SK-N-SH (cell line): Measurements from ENCODE around the gene KCNJ10. TPM values are rescaled to one million over a fixed set of nuclear protein-coding genes. Genes with fewer than 3 reads are reported as not detected.

Source experiments
- CTCF ChIA-PET: fragments of 300-600, 350-600 bp; formaldehyde crosslinking; extraction: SDS; loops from one replicate; lab custom pipeline; 2021; lab: Yijun Ruan, JAX
- POLR2A ChIA-PET: fragments of 350-600 bp; sonication (Branson Sonifier 250); formaldehyde crosslinking; extraction: SDS; loops from one replicate; lab custom pipeline; 2020; ENCODE audit warnings: antibody characterized with exemption, inconsistent platforms; lab: Yijun Ruan, JAX
- DNase-seq: peaks from one replicate; pipeline ENCODE4 v3.0.0; 2012
- H2AFZ ChIP-seq: fragments of 200-600 bp; sonication (generic); 2 replicates; pipeline ENCODE4 v1.8.1; 2016; ENCODE audit warnings: antibody characterized with exemption, mild to moderate bottlenecking, low read depth
- H3F3A ChIP-seq: fragments of 200-600 bp; sonication (generic); replicated peaks from 2 replicates; pipeline ENCODE3; 2016; ENCODE audit warnings: antibody characterized with exemption, mild to moderate bottlenecking; ENCODE audit not compliant: insufficient read depth
- H3K27ac ChIP-seq, 2 experiments: fragments of 200-500 bp in 1 of 2; fragments of 200-600 bp in 1 of 2; sonication (Bioruptor generic) in 1 of 2; sonication (generic), shearing (Covaris generic) in 1 of 2; 2 replicates each; pipeline versions ENCODE4 v1.5.1 to v1.6.1; 2014 to 2016; ENCODE audit warnings: low read depth in 2 of 2, inconsistent platforms in 1 of 2, low read length in 1 of 2, mild to moderate bottlenecking in 1 of 2, mixed read lengths in 1 of 2
- H3K27me3 ChIP-seq: fragments of 200-600 bp; sonication (generic), shearing (Covaris generic); 2 replicates; pipeline ENCODE4 v1.6.1; 2016; ENCODE audit warnings: mixed run types; ENCODE audit not compliant: insufficient read depth
- H3K36me3 ChIP-seq, 2 experiments: fragments of 200-500 bp in 1 of 2; fragments of 200-600 bp in 1 of 2; sonication (Bioruptor generic) in 1 of 2; sonication (generic) in 1 of 2; replicated peaks in 1 of 2; 2 replicates each; pipeline versions ENCODE3 to v1.5.1; 2014 to 2016; ENCODE audit warnings: low read length in 1 of 2, mild to moderate bottlenecking in 1 of 2; ENCODE audit not compliant: insufficient read depth in 2 of 2, control insufficient read depth in 1 of 2
- H3K4me1 ChIP-seq, 2 experiments: fragments of 200-500 bp in 1 of 2; fragments of 200-600 bp in 1 of 2; sonication (Bioruptor generic) in 1 of 2; sonication (generic), shearing (Covaris generic) in 1 of 2; 2 replicates each; pipeline versions ENCODE4 v1.5.1 to v1.6.1; 2014 to 2016; ENCODE audit warnings: low read depth in 1 of 2, low read length in 1 of 2, mixed run types in 1 of 2; ENCODE audit not compliant: insufficient read depth in 2 of 2, control insufficient read depth in 1 of 2
- H3K4me2 ChIP-seq: fragments of 200-600 bp; sonication (generic), shearing (Covaris generic); 2 replicates; pipeline ENCODE4 v1.6.1; 2017; ENCODE audit warnings: mixed run types
- H3K4me3 ChIP-seq, 2 experiments: fragments of 200-500 bp in 1 of 2; fragments of 200-600 bp in 1 of 2; sonication (Bioruptor generic) in 1 of 2; sonication (generic), shearing (Covaris generic) in 1 of 2; 2 replicates each; pipeline versions ENCODE4 v1.5.1 to v1.8.1; 2014 to 2016; ENCODE audit warnings: low read depth in 2 of 2, inconsistent platforms in 1 of 2, low read length in 1 of 2, mild to moderate bottlenecking in 1 of 2, mixed read lengths in 1 of 2, moderate library complexity in 1 of 2
- H3K79me2 ChIP-seq: fragments of 200-600 bp; sonication (generic); 2 replicates; pipeline ENCODE4 v1.8.1; 2017; ENCODE audit warnings: mild to moderate bottlenecking; ENCODE audit not compliant: insufficient read depth
- H3K9ac ChIP-seq: fragments of 200-600 bp; sonication (generic); 2 replicates; pipeline ENCODE4 v1.6.1; 2017; ENCODE audit warnings: mixed run types
- H3K9me2 ChIP-seq: fragments of 200-600 bp; sonication (generic); 2 replicates; pipeline ENCODE4 v1.6.1; 2017; ENCODE audit warnings: mixed run types
- H3K9me3 ChIP-seq: fragments of 200-600 bp; sonication (generic); 2 replicates; pipeline ENCODE4 v1.6.1; 2017; ENCODE audit warnings: mixed run types, mild to moderate bottlenecking, moderate library complexity
- H4K20me1 ChIP-seq: fragments of 200-600 bp; sonication (generic); 2 replicates; pipeline ENCODE4 v1.6.1; 2017; ENCODE audit warnings: mild to moderate bottlenecking, mixed run types; ENCODE audit not compliant: insufficient read depth
- EP300 ChIP-seq, 2 experiments: IDR thresholded peaks; 2 replicates each; pipeline versions ENCODE4 v1.4.0 to v1.6.1; 2012; ENCODE audit warnings: borderline replicate concordance in 1 of 2, low read depth in 1 of 2, low read length in 1 of 2
- EZH2phosphoT487 ChIP-seq: fragments of 200-600 bp; sonication (generic); IDR thresholded peaks from 2 replicates; pipeline ENCODE4 v1.6.1; 2017; ENCODE audit warnings: low read depth, mixed run types, mild to moderate bottlenecking, antibody characterized with exemption, moderate library complexity, borderline replicate concordance
- FOSL2 ChIP-seq: IDR thresholded peaks from 2 replicates; pipeline ENCODE4 v1.4.0; 2012; ENCODE audit warnings: low read depth, mild to moderate bottlenecking, moderate library complexity, borderline replicate concordance
- FOXJ3 ChIP-seq: sonication (generic); formaldehyde crosslinking; IDR thresholded peaks from 2 replicates; pipeline ENCODE4 v1.5.1; 2020; ENCODE audit warnings: mild to moderate bottlenecking, missing genetic modification reagents
- FOXM1 ChIP-seq: IDR thresholded peaks from 2 replicates; pipeline ENCODE4 v1.4.0; 2012; ENCODE audit warnings: low read depth, mild to moderate bottlenecking
- GABPA ChIP-seq: IDR thresholded peaks from 2 replicates; pipeline ENCODE4 v1.4.0; 2012; ENCODE audit warnings: low read depth, mild to moderate bottlenecking
- JUND ChIP-seq: IDR thresholded peaks from 2 replicates; pipeline ENCODE4 v1.4.0; 2012
- MAX ChIP-seq: IDR thresholded peaks from 2 replicates; pipeline ENCODE4 v1.4.0; 2012; ENCODE audit warnings: low read depth
- NFIC ChIP-seq: IDR thresholded peaks from 2 replicates; pipeline ENCODE4 v1.4.0; 2012; ENCODE audit warnings: borderline replicate concordance
- POLR2AphosphoS5 ChIP-seq: IDR thresholded peaks from 2 replicates; pipeline ENCODE4 v1.6.1; 2012; ENCODE audit warnings: low read depth, low read length
- RAD21 ChIP-seq: IDR thresholded peaks from 2 replicates; pipeline ENCODE4 v1.6.1; 2012; ENCODE audit warnings: mild to moderate bottlenecking, low read length
- RCOR1 ChIP-seq: fragments of 150-350 bp; IDR thresholded peaks from 2 replicates; pipeline ENCODE4 v1.6.1; 2017; ENCODE audit warnings: antibody characterized with exemption, low read length
- RXRA ChIP-seq: IDR thresholded peaks from 2 replicates; pipeline ENCODE4 v1.4.0; 2012; ENCODE audit warnings: low read depth, mild to moderate bottlenecking, borderline replicate concordance
- SMC3 ChIP-seq: IDR thresholded peaks from 2 replicates; pipeline ENCODE4 v1.6.1; 2012; ENCODE audit warnings: low read depth, low read length, improper control_type of control experiment
- TAF1 ChIP-seq: IDR thresholded peaks from 2 replicates; pipeline ENCODE4 v1.6.1; 2012; ENCODE audit warnings: low read depth, mild to moderate bottlenecking, low read length, moderate library complexity, borderline replicate concordance
- USF1 ChIP-seq: IDR thresholded peaks from 2 replicates; pipeline ENCODE4 v1.4.0; 2012; ENCODE audit warnings: low read depth, borderline replicate concordance
- YY1 ChIP-seq: IDR thresholded peaks from 2 replicates; pipeline ENCODE4 v1.4.0; 2012; ENCODE audit warnings: low read depth, mild to moderate bottlenecking
- WGBS: methylation state at CpG from one replicate; pipeline ENCODE4 v1.1.6; 2017; ENCODE audit warnings: low lambda C conversion rate; 5-methylcytosine and 5-hydroxymethylcytosine counted together
- polyA plus RNA-seq, 3 experiments: library from polyadenylated mRNA; depleted of rRNA; stranded (reverse); fragments of >200 nt; gene quantifications; 2 replicates each; pipeline ENCODE4 v1.2.3, GENCODE V29; 2012
- TF ChIP-seq, protein P1 (sequence below): fragments of 200-600 bp; sonication (generic); IDR thresholded peaks from 2 replicates; pipeline ENCODE4 v1.6.1; 2017; ENCODE audit warnings: antibody characterized with exemption, mild to moderate bottlenecking, moderate library complexity
- TF ChIP-seq, protein P2 (sequence below): IDR thresholded peaks from 2 replicates; pipeline ENCODE4 v1.4.0; 2012; ENCODE audit warnings: low read depth, borderline replicate concordance

The KCNJ10 gene
- polyA plus RNA-seq, 1 of the 3 experiments (the other 2 are of a cell fraction), result not detected

- TF ChIP-seq YY1 (no peak), JUND (no peak)
- TF ChIP-seq, all 33 proteins: peak for 3
Measured at GRCh38 chr1:160007577-160008200, 62.3 kb downstream of the KCNJ10 start (continued).

- TF ChIP-seq RAD21 (peak; percentile 66), EZH2phosphoT487 (no peak), RCOR1 (0 out of 2 replicates have a peak, but pooled peaks have one; percentile 15), SMC3 (peak; percentile 87)
- TF ChIP-seq, protein P1, sequence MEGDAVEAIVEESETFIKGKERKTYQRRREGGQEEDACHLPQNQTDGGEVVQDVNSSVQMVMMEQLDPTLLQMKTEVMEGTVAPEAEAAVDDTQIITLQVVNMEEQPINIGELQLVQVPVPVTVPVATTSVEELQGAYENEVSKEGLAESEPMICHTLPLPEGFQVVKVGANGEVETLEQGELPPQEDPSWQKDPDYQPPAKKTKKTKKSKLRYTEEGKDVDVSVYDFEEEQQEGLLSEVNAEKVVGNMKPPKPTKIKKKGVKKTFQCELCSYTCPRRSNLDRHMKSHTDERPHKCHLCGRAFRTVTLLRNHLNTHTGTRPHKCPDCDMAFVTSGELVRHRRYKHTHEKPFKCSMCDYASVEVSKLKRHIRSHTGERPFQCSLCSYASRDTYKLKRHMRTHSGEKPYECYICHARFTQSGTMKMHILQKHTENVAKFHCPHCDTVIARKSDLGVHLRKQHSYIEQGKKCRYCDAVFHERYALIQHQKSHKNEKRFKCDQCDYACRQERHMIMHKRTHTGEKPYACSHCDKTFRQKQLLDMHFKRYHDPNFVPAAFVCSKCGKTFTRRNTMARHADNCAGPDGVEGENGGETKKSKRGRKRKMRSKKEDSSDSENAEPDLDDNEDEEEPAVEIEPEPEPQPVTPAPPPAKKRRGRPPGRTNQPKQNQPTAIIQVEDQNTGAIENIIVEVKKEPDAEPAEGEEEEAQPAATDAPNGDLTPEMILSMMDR, result peak; percentile 98
- H4K20me1 ChIP-seq, result no peaks in the 10 kb centered on the region
- H3K9ac ChIP-seq, result no peak overlapping the region
- H3K4me2 ChIP-seq, result no peak overlapping the region
- H3K36me3 ChIP-seq, result no peaks in the 10 kb centered on the region
- no peaks in the 10 kb centered on the region for H3K9me3 ChIP-seq
- H2AFZ ChIP-seq, result no peak overlapping the region
- H3K27me3 ChIP-seq, result peaks cover 8% of the 10 kb centered on the region; the same call in 1 of the 2 replicates
- no peaks in the 10 kb centered on the region for H3K4me1 ChIP-seq
- CTCF ChIA-PET, result interaction anchor here (0.6 to 12.0 kb wide), 52 partner anchors 8 to 638 kb away, joined by 3 to 460 read pairs (median 5); partner anchors contain the start of genes CFAP45, FCRL6, IGSF8 and IGSF9
- peaks cover 5% of the 10 kb centered on the region for H3F3A ChIP-seq
- H3K9me2 ChIP-seq, result no peaks in the 10 kb centered on the region
- no peaks in the 10 kb centered on the region for H3K79me2 ChIP-seq
- H3K4me3 ChIP-seq, result no peak overlapping the region; a peak in 1 of 4 replicates
- H3K27ac ChIP-seq, result no peak overlapping the region
- peak; percentile 73 for DNase-seq
- POLR2A ChIA-PET, result interaction anchor here (1.1 kb wide), 1 partner anchor 65 kb away, joined by 3 read pairs; no protein-coding TSS in a partner anchor
- WGBS, result 17% methylated on average over 5 of the region's 5 CpGs
Measured at GRCh38 chr1:160006312-160006940, 63.5 kb downstream of the KCNJ10 start.

DNA sequence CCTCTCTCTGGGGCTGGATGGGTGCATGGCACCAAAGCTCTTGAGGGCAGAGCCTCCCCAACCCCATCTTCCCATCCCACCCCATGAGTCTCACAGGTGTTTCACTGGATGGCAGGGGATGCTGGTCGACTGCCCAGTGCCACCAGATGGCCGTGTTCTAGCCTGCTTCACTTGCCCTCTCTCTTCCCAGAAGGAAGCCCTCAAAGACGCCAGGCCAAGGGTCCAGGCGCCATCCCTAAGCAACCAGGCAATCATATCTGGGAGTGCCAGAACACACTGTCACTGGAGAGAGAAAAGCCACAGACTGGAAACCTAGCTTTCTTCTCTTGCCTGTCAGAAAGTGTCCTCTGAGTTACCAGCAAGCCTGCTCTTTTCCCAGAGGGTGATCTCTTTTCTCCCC lies 64.9 kb downstream of the KCNJ10 start:
- no peaks in the 10 kb centered on the region for H3K9me2 ChIP-seq
- no peaks in the 10 kb centered on the region for H3K79me2 ChIP-seq
- H4K20me1 ChIP-seq, result no peaks in the 10 kb centered on the region
- no peak overlapping the region for H2AFZ ChIP-seq
- TF ChIP-seq POLR2AphosphoS5 (no peak), USF1 (no peak), EP300 (IDR thresholded peaks at IDR 0.05; ENCODE audit: borderline replicate concordance in 1 of 2, low read depth in 1 of 2, low read length in 1 of 2) (no peak), RXRA (no peak), FOXM1 (no peak), TAF1 (no peak), NFIC (no peak), RCOR1 (no peak), FOXJ3 (no peak), MAX (no peak), GABPA (no peak), FOSL2 (no peak)
- TF ChIP-seq, protein P2, sequence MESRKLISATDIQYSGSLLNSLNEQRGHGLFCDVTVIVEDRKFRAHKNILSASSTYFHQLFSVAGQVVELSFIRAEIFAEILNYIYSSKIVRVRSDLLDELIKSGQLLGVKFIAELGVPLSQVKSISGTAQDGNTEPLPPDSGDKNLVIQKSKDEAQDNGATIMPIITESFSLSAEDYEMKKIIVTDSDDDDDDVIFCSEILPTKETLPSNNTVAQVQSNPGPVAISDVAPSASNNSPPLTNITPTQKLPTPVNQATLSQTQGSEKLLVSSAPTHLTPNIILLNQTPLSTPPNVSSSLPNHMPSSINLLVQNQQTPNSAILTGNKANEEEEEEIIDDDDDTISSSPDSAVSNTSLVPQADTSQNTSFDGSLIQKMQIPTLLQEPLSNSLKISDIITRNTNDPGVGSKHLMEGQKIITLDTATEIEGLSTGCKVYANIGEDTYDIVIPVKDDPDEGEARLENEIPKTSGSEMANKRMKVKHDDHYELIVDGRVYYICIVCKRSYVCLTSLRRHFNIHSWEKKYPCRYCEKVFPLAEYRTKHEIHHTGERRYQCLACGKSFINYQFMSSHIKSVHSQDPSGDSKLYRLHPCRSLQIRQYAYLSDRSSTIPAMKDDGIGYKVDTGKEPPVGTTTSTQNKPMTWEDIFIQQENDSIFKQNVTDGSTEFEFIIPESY, result no peak
- no peaks in the 10 kb centered on the region for H3K4me1 ChIP-seq
- no peak overlapping the region for H3K9ac ChIP-seq
- H3K27me3 ChIP-seq, result no peaks in the 10 kb centered on the region
- H3F3A ChIP-seq, result peaks cover 5% of the 10 kb centered on the region
- H3K4me3 ChIP-seq, result no peak overlapping the region
- no peaks in the 10 kb centered on the region for H3K9me3 ChIP-seq
- H3K36me3 ChIP-seq, result no peaks in the 10 kb centered on the region
- no peak overlapping the region for H3K4me2 ChIP-seq
- DNase-seq, result no peak
- CTCF ChIA-PET, result interaction anchor here (0.7 to 12.0 kb wide), 22 partner anchors 8 to 224 kb away, joined by 3 to 460 read pairs (median 12); partner anchors contain the start of genes CFAP45, DUSP23, FCRL6 and IGSF9
- H3K27ac ChIP-seq, result no peak overlapping the region
- WGBS, result 30% methylated on average over 2 of the region's 4 CpGs
- POLR2A ChIA-PET, result no interaction called here
